NT2/D1 (cell line): ENCODE measurements around the gene SDC1.
A peak's percentile ranks its signal among the peaks of the same experiment; 100 is the strongest.

Experiments used
- DNase-seq: peaks from one replicate; pipeline ENCODE4 v3.0.0-alpha.2; 2011; ENCODE audit warnings: low read depth, low spot score
- H3K27me3 ChIP-seq: 2 replicates; pipeline ENCODE4 v1.6.0; 2011; ENCODE audit warnings: mild to moderate bottlenecking; ENCODE audit not compliant: insufficient read length, insufficient read depth
- H3K36me3 ChIP-seq: 2 replicates; pipeline ENCODE4 v1.6.1; 2011; ENCODE audit warnings: mild to moderate bottlenecking, low read length, mixed read lengths; ENCODE audit not compliant: insufficient read depth, insufficient read length
- H3K4me1 ChIP-seq: 2 replicates; pipeline ENCODE4 v1.5.1; 2011; ENCODE audit not compliant: insufficient read depth, insufficient read length
- H3K4me3 ChIP-seq: 2 replicates; pipeline ENCODE4 v1.5.1; 2011; ENCODE audit warnings: low read depth; ENCODE audit not compliant: insufficient read length
- H3K9ac ChIP-seq: 2 replicates; pipeline ENCODE4 v1.6.0; 2011; ENCODE audit warnings: low read depth; ENCODE audit not compliant: insufficient read length
- H3K9me3 ChIP-seq: 2 replicates; pipeline ENCODE4 v1.5.1; 2011; ENCODE audit warnings: mild to moderate bottlenecking, low read length; ENCODE audit not compliant: insufficient read depth
- SUZ12 ChIP-seq: IDR thresholded peaks from 2 replicates; pipeline ENCODE4 v1.6.1; 2011; ENCODE audit not compliant: insufficient read length, insufficient read depth; ENCODE audit errors: extremely low read depth
- YY1 ChIP-seq: IDR thresholded peaks from 2 replicates; pipeline ENCODE4 v1.6.1; 2011; ENCODE audit not compliant: insufficient read length, insufficient read depth
- ZNF274 ChIP-seq: IDR thresholded peaks from 2 replicates; pipeline ENCODE4 v1.6.1; 2011; ENCODE audit warnings: mild to moderate bottlenecking, low read depth, low read length

SDC1 gene

GRCh38 chr2:20222014-20222768 lies 2.7 kb downstream of the SDC1 start:
- no peak for DNase-seq
- TF ChIP-seq YY1 = no peak
- no peak for TF ChIP-seq SUZ12
- no peak for TF ChIP-seq ZNF274
- Histone ChIP-seq H3K27me3 (peaks cover 13% of the 10 kb centered on the region), H3K4me3 (no peak overlapping the region), H3K9me3 (no peaks in the 10 kb centered on the region), H3K4me1 (peaks cover 6% of the 10 kb centered on the region), H3K36me3 (peaks cover 18% of the 10 kb centered on the region), H3K9ac (peak overlapping the region; percentile 50)

- Histone ChIP-seq H3K4me3 (no peak overlapping the region), H3K36me3 (peaks cover 22% of the 10 kb centered on the region), H3K9ac (no peak overlapping the region), H3K4me1 (peaks cover 6% of the 10 kb centered on the region), H3K9me3 (no peaks in the 10 kb centered on the region), H3K27me3 (peaks cover 13% of the 10 kb centered on the region)
- DNase-seq = no peak
- TF ChIP-seq SUZ12 (no peak), YY1 (no peak), ZNF274 (no peak)
Measured at GRCh38 chr2:20221555-20221973, 3.4 kb downstream of the SDC1 start.

GRCh38 chr2:20220806-20221554 lies 4.0 kb downstream of the SDC1 start:
- H3K36me3 ChIP-seq = peaks cover 22% of the 10 kb centered on the region
- peaks cover 7% of the 10 kb centered on the region for H3K27me3 ChIP-seq
- H3K9me3 ChIP-seq = no peaks in the 10 kb centered on the region
- H3K4me3 ChIP-seq = no peak overlapping the region
- H3K9ac ChIP-seq = no peak overlapping the region
- peaks cover 6% of the 10 kb centered on the region for H3K4me1 ChIP-seq
- DNase-seq = no peak
- TF ChIP-seq YY1 = no peak
- TF ChIP-seq SUZ12 = no peak
- no peak for TF ChIP-seq ZNF274

GRCh38 chr2:20219763-20220380 lies 5.1 kb downstream of the SDC1 start:
- TF ChIP-seq YY1 = no peak
- Histone ChIP-seq H3K27me3 (peaks cover 4% of the 10 kb centered on the region), H3K4me1 (peaks cover 6% of the 10 kb centered on the region), H3K9me3 (no peaks in the 10 kb centered on the region), H3K36me3 (peaks cover 27% of the 10 kb centered on the region), H3K9ac (no peak overlapping the region), H3K4me3 (no peak overlapping the region)
- DNase-seq = no peak

- H3K27me3 ChIP-seq = peaks cover 4% of the 10 kb centered on the region
- no peak overlapping the region for H3K9ac ChIP-seq
- no peak for TF ChIP-seq SUZ12
- TF ChIP-seq ZNF274 = no peak
- H3K4me1 ChIP-seq = peaks cover 6% of the 10 kb centered on the region
- H3K36me3 ChIP-seq = peaks cover 29% of the 10 kb centered on the region
- no peak overlapping the region for H3K4me3 ChIP-seq
- H3K9me3 ChIP-seq = no peaks in the 10 kb centered on the region
- DNase-seq = no peak
Measured at GRCh38 chr2:20218331-20219320, 6.3 kb downstream of the SDC1 start.

GRCh38 chr2:20217041-20217970 lies 7.6 kb downstream of the SDC1 start:
- Histone ChIP-seq H3K27me3 (no peaks in the 10 kb centered on the region), H3K9ac (no peak overlapping the region), H3K36me3 (peaks cover 27% of the 10 kb centered on the region), H3K9me3 (no peaks in the 10 kb centered on the region), H3K4me3 (no peak overlapping the region), H3K4me1 (peaks cover 12% of the 10 kb centered on the region)
- TF ChIP-seq YY1 (no peak), SUZ12 (no peak), ZNF274 (no peak)
- no peak for DNase-seq
